Adipocyte (in vitro differentiated cells): ENCODE results near the gene NUDT14.

Experiments
- DNase-seq: peaks from one replicate; pipeline ENCODE4 v3.0.0-alpha.2; 2015; ENCODE audit warnings: low read depth
- H3K27me3 ChIP-seq: replicated peaks from 2 replicates; pipeline ENCODE4 v1.7.0; 2013; ENCODE audit warnings: mild to moderate bottlenecking, low read length, moderate library complexity; ENCODE audit not compliant: control insufficient read depth, insufficient read depth
- H3K36me3 ChIP-seq: 2 replicates; pipeline ENCODE4 v1.7.0; 2013; ENCODE audit warnings: low read length, mild to moderate bottlenecking, moderate library complexity; ENCODE audit not compliant: control insufficient read depth, insufficient read depth, severe bottlenecking
- H3K4me1 ChIP-seq: 2 replicates; pipeline ENCODE4 v1.7.0; 2013; ENCODE audit warnings: mild to moderate bottlenecking, low read length, moderate library complexity; ENCODE audit not compliant: control insufficient read depth, insufficient read depth
- H3K4me3 ChIP-seq: 2 replicates; pipeline ENCODE4 v1.7.0; 2013; ENCODE audit warnings: mild to moderate bottlenecking, low read length, moderate library complexity
- H3K9ac ChIP-seq: 2 replicates; pipeline ENCODE4 v1.7.0; 2013; ENCODE audit warnings: mild to moderate bottlenecking, low read length, moderate library complexity
- H3K9me3 ChIP-seq: 2 replicates; pipeline ENCODE4 v1.7.0; 2013; ENCODE audit warnings: mild to moderate bottlenecking, low read length, moderate library complexity; ENCODE audit not compliant: control insufficient read depth

NUDT14 gene

GRCh38 chr14:105168979-105169507, 12.1 kb downstream of the NUDT14 start:
- peaks cover 30% of the 10 kb centered on the region for H3K27me3 ChIP-seq
- H3K4me3 ChIP-seq: no peak overlapping the region
- H3K4me1 ChIP-seq: no peaks in the 10 kb centered on the region
- no peak overlapping the region for H3K9ac ChIP-seq
- peak; percentile 31 for DNase-seq
- no peaks in the 10 kb centered on the region for H3K9me3 ChIP-seq
- no peaks in the 10 kb centered on the region for H3K36me3 ChIP-seq

- Histone ChIP-seq H3K9me3 (no peaks in the 10 kb centered on the region), H3K4me1 (no peaks in the 10 kb centered on the region), H3K9ac (no peak within 1 kb of the TSS), H3K27me3 (peaks cover 30% of the 10 kb centered on the region), H3K4me3 (no peak within 1 kb of the TSS), H3K36me3 (no peaks in the 10 kb centered on the region)
- DNase-seq: peak; percentile 58
Observed at GRCh38 chr14:105168496-105168978, 12.6 kb downstream of the NUDT14 start, which contains the start of gene JAG2. JAG2 (minus strand) TSS chr14:105168776; CDS start chr14:105168420, 356 bp downstream.

DNA sequence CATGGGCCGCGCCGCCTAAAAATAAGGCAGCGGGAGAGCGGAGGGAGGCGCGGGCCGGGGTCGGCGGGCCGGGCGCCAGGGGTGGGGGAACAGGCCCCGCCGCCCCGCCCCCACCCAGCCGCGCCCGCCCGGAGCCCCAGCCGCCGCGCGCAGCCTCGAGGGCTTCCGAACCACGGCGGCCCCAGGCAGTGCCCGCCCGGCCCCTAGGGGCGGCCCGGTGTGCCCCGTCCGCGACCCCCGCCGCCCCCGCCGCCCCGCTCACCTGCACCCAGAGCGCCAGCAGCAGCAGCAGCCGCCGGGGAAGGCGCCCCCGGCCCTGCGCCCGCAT, 13.1 kb downstream of the NUDT14 start:
- Histone ChIP-seq H3K4me1 (no peaks in the 10 kb centered on the region), H3K9ac (no peak overlapping the region), H3K4me3 (no peak overlapping the region), H3K9me3 (no peaks in the 10 kb centered on the region), H3K27me3 (peaks cover 27% of the 10 kb centered on the region), H3K36me3 (no peaks in the 10 kb centered on the region)
- DNase-seq: no peak

DNA sequence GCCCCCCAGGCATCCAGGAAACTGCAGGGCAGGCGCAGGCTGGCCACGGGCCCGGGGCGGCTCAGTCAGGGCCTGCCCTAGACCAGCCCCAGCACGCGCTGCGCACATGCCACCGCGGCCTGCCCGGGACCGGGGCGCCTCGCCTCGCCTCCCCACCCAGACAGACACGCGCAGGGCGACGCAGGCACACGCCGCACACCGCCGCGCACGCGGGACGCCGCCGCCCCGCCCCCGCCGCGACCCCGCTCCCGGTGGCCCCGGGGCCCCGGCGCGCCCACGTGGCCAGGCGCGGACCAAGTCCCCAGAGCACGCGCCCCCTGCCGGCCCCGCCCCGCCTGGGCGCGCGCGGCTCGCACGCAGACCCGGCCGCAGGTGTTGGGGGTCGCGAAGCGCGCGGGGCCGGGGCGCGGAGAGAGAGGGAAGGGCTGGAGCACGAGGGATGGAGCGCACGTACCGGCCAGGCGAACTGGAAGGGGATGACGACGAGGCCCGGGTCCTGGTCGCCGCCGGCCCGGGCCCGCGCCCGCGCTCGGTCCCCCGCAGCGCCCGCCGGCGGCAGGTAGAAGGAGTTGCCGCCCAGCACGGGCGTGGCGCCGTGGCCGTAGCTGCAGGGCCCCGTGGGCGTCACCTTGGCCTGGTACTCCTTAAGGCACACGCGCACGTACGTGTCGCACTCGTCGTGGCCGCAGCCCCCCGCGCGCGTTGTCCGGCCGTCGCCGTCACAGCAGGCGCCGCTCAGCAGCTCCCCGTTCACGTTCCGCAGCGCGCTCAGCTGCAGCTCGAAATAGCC, 13.6 kb downstream of the NUDT14 start:
- DNase-seq: peak; percentile 38
- Histone ChIP-seq H3K9me3 (no peaks in the 10 kb centered on the region), H3K27me3 (peaks cover 27% of the 10 kb centered on the region), H3K9ac (no peak overlapping the region), H3K4me1 (no peaks in the 10 kb centered on the region), H3K36me3 (no peaks in the 10 kb centered on the region), H3K4me3 (no peak overlapping the region)

- H3K27me3 ChIP-seq: peaks cover 27% of the 10 kb centered on the region
- no peaks in the 10 kb centered on the region for H3K4me1 ChIP-seq
- no peak for DNase-seq
- H3K4me3 ChIP-seq: no peak overlapping the region
- no peaks in the 10 kb centered on the region for H3K36me3 ChIP-seq
- H3K9me3 ChIP-seq: no peaks in the 10 kb centered on the region
- no peak overlapping the region for H3K9ac ChIP-seq
Observed at GRCh38 chr14:105166571-105167302, 14.4 kb downstream of the NUDT14 start.

DNA sequence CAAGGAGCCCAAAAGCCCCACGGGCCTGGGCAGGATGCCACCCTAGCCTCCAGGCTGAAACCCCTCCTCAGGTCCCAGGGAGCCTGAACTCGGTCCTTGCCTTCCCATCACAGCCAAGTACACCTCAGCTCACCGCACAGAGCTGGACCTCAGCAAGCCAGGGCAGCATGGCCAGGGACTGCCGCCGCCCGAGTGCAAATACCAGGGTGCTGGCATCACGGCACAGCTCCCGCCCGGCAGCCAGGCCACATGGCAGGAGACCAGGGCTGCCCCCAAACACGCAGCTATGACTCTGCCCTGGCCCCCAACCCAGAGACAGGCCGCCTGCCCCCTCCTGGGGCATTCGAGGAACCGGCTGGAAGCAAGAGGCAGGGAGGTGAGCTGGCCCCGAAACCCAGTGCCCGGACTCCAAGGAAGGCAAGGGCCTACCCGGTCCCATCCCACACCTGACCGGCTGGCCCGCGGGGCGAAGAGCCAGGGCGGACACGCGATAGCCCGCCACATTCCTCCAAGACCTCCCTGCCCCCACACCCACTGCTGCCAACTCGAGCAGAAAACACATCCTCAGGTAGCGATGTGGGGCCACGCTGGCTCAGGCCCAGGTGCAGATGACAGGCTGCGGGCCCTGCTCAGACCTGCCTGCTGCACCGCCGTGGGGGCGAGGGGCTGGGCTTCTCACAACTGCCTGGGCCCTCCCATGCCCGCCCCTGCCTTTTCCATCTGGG, 15.2 kb downstream of the NUDT14 start:
- no peaks in the 10 kb centered on the region for H3K9me3 ChIP-seq
- DNase-seq: no peak
- H3K4me3 ChIP-seq: no peak overlapping the region
- H3K4me1 ChIP-seq: no peaks in the 10 kb centered on the region
- no peaks in the 10 kb centered on the region for H3K36me3 ChIP-seq
- no peak overlapping the region for H3K9ac ChIP-seq
- H3K27me3 ChIP-seq: peaks cover 23% of the 10 kb centered on the region

- no peak for DNase-seq
- Histone ChIP-seq H3K9me3 (no peaks in the 10 kb centered on the region), H3K4me1 (no peaks in the 10 kb centered on the region), H3K4me3 (no peak overlapping the region), H3K36me3 (no peaks in the 10 kb centered on the region), H3K9ac (no peak overlapping the region), H3K27me3 (peaks cover 16% of the 10 kb centered on the region)
Observed at GRCh38 chr14:105165134-105165704, 15.9 kb downstream of the NUDT14 start.

DNA sequence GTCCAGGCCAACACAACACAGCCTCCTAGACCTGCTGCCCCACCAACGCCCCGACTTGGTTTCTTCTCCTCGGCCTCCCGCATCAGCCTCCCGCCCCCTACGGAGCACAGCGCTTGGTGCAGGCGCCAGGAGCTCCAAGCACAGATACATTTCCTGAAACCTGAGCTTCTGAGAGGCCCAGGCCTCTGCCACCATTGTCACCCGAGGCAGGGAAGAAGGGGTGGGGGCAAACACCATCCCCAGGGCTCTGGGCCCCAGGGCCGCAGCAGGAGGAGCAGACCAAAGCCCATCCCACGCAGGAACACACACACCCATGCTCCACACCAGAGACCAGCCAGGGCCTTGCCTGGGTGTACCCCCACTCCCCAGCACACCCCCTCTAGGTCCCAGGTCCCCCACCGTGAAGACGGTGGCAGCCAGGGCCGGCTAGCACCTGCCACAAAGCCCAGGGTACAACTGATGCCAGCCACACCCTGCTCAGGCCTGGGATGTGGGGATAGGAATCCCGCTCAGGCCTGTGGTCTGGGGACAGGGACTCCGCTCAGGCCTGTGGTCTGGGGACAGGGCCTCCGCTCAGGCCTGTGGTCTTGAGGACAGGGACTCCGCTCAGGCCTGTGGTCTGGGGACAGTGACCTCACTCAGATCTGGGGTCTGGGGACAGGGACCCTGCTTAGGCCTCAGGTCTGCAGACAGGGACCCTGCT, 17.9 kb downstream of the NUDT14 start:
- peaks cover 8% of the 10 kb centered on the region for H3K27me3 ChIP-seq
- no peak overlapping the region for H3K4me3 ChIP-seq
- H3K9me3 ChIP-seq: no peaks in the 10 kb centered on the region
- no peaks in the 10 kb centered on the region for H3K36me3 ChIP-seq
- no peaks in the 10 kb centered on the region for H3K4me1 ChIP-seq
- DNase-seq: no peak
- no peak overlapping the region for H3K9ac ChIP-seq

DNA sequence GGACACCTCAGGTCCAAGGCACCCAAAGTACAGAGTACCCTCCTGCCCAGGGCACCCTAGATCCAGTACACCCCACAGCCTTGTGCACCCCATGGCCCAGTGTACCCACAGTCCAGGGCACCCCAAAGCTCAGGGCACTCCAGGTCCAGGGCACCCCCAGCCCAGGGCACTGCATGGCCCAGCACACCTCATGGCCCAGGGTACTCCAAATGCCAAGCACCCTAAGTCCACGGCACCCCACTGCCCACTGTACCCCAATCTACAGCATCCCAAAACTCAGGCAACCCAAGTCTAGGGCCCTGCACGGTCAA, 18.5 kb downstream of the NUDT14 start:
- Histone ChIP-seq H3K36me3 (no peaks in the 10 kb centered on the region), H3K4me3 (no peak overlapping the region), H3K4me1 (no peaks in the 10 kb centered on the region), H3K9me3 (no peaks in the 10 kb centered on the region), H3K27me3 (peaks cover 8% of the 10 kb centered on the region), H3K9ac (no peak overlapping the region)
- no peak for DNase-seq

- no peak for DNase-seq
- Histone ChIP-seq H3K9ac (no peak overlapping the region), H3K9me3 (peaks cover 5% of the 10 kb centered on the region), H3K4me3 (no peak overlapping the region), H3K4me1 (no peaks in the 10 kb centered on the region), H3K27me3 (peaks cover 12% of the 10 kb centered on the region), H3K36me3 (no peaks in the 10 kb centered on the region)
Observed at GRCh38 chr14:105161964-105162668, 19.0 kb downstream of the NUDT14 start.
